ENCODE measurements around the gene NAV3.

The NAV3 gene

GRCh38 chr12:77795699-77796098 lies 35.0 kb upstream of the NAV3 start:
- no peak for TF ChIP-seq CTCF (IDR thresholded peaks at IDR 0.05; ENCODE audit: low read depth, low read length, missing control alignments)
- in situ Hi-C loops (cut with HindIII; ENCODE audit: low sequenced_read_pairs), result no loop called here
- H3K4me3 ChIP-seq (ENCODE audit: low read depth, low read length), result no peak overlapping the region
- no peak for DNase-seq (ENCODE audit: low read depth)

- TF ChIP-seq CTCF (IDR thresholded peaks at IDR 0.05; ENCODE audit: low read depth, low read length, missing control alignments), result no peak
- peak; percentile 49 for DNase-seq (ENCODE audit: low read depth)
- in situ Hi-C loops (cut with HindIII; ENCODE audit: low sequenced_read_pairs), result no loop called here
- no peak overlapping the region for H3K4me3 ChIP-seq (ENCODE audit: low read depth, low read length)
Measured at GRCh38 chr12:77796775-77797174, 33.9 kb upstream of the NAV3 start.

GRCh38 chr12:77800501-77800900 lies 30.2 kb upstream of the NAV3 start:
- no peak for DNase-seq (ENCODE audit: low read depth)
- H3K4me3 ChIP-seq (ENCODE audit: low read depth, low read length), result no peak overlapping the region
- TF ChIP-seq CTCF (IDR thresholded peaks at IDR 0.05; ENCODE audit: low read depth, low read length, missing control alignments), result no peak
- in situ Hi-C loops (cut with HindIII; ENCODE audit: low sequenced_read_pairs), result no loop called here

GRCh38 chr12:77808534-77808933 lies 22.2 kb upstream of the NAV3 start:
- no peak for TF ChIP-seq CTCF (IDR thresholded peaks at IDR 0.05; ENCODE audit: low read depth, low read length, missing control alignments)
- DNase-seq (ENCODE audit: low read depth), result no peak
- in situ Hi-C loops (cut with HindIII; ENCODE audit: low sequenced_read_pairs), result no loop called here

GRCh38 chr12:77813558-77813957 lies 17.1 kb upstream of the NAV3 start:
- H3K4me3 ChIP-seq (ENCODE audit: low read depth, low read length), result no peak overlapping the region
- TF ChIP-seq CTCF (IDR thresholded peaks at IDR 0.05; ENCODE audit: low read depth, low read length, missing control alignments), result no peak
- in situ Hi-C loops (cut with HindIII; ENCODE audit: low sequenced_read_pairs), result no loop called here
- DNase-seq (ENCODE audit: low read depth), result no peak

More at GRCh38 chr12:77808534-77808933, 22.2 kb upstream of the NAV3 start:
- no peak overlapping the region for H3K4me3 ChIP-seq (ENCODE audit: low read depth, low read length)

GRCh38 chr12:77814386-77814785 lies 16.3 kb upstream of the NAV3 start:
- no peak overlapping the region for H3K4me3 ChIP-seq (ENCODE audit: low read depth, low read length)
- in situ Hi-C loops (cut with HindIII; ENCODE audit: low sequenced_read_pairs), result no loop called here
- no peak for DNase-seq (ENCODE audit: low read depth)
- no peak for TF ChIP-seq CTCF (IDR thresholded peaks at IDR 0.05; ENCODE audit: low read depth, low read length, missing control alignments)

- in situ Hi-C loops (cut with HindIII; ENCODE audit: low sequenced_read_pairs), result no loop called here
- no peak overlapping the region for H3K4me3 ChIP-seq (ENCODE audit: low read depth, low read length)
- DNase-seq (ENCODE audit: low read depth), result no peak
- TF ChIP-seq CTCF (IDR thresholded peaks at IDR 0.05; ENCODE audit: low read depth, low read length, missing control alignments), result no peak
Measured at GRCh38 chr12:77816196-77816595, 14.5 kb upstream of the NAV3 start.
